ENCODE measurements around the gene WRNIP1. TPM values are rescaled to one million over a fixed set of nuclear protein-coding genes. Genes with fewer than 3 reads are reported as not detected.

The WRNIP1 gene
- total RNA-seq, 1 experiment from 2014 or later = 88.5 TPM

DNA sequence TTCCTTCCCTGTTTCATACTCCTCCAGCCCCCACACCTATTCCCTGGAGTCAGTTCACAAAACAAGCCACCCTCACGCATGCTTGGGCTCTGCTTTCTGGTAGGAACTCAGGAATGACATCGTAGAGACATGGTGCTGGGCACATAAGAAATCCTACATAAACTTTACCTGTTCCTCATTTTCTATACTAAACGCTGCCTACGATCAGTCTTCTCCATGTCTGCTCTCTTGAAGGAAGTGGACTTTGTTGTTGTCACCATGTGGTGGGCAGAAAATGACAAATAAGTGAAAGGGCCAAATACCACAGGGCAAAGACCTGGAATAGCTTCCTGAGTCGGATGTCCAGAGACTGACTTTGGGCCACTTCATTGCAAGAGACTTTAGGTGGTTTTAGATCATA lies 24.6 kb upstream of the WRNIP1 start:
- DNase-seq (ENCODE audit: low read depth) = no peak

GRCh38 chr6:2741756-2742155 lies 23.4 kb upstream of the WRNIP1 start:
- no peak for DNase-seq (ENCODE audit: low read depth)

GRCh38 chr6:2743280-2744208 lies 21.6 kb upstream of the WRNIP1 start:
- DNase-seq (ENCODE audit: low read depth) = no peak

DNA sequence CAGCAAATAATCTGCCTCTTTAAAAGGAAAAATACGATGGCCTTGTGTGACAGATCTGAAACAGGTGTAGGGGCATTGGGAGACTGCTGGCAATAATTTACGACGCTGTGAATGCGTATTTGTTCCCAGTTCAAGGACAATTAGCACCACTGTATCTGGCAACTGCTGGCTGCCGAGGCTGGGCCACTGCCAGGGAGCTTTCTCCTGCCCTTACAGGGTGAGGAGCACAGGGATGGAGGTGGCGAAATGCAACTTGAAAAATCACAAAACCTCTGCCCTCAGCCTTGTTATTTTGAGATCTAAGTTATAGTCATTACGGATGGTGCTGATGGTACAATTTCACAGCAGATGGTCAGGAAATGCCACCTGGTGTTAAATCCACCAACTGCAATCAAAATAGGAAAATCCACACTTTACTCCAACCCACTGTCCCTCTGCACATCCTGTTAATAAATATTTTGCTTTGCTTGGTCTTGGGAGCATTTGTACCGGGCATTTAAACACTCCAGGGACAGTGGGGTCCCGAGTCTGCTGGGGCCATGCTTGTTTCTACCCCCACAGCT lies 20.9 kb upstream of the WRNIP1 start:
- peak; percentile 57 for DNase-seq (ENCODE audit: low read depth)

DNA sequence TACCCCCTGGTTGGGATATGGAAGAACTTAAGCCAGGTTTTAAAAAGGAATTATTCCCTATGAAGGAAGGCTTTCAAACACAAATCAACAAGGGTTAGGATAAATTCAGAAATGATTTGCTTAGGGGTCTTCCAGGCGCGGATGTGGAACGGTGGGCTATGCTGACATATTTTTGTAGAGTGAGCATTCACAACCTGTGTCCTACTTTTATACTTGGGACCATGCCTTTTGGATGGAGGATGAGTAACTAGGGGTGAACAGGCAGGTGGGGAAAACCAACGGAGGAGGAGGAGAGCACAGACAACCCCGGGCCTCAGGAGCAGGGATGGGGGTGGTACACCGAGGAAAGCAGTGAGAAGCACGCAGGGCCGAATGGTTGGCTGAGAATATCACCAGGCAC lies 20.4 kb upstream of the WRNIP1 start:
- DNase-seq (ENCODE audit: low read depth) = no peak

- no peak for DNase-seq (ENCODE audit: low read depth)
Measured at GRCh38 chr6:2745246-2745645, 19.9 kb upstream of the WRNIP1 start.

GRCh38 chr6:2746557-2747061 lies 18.6 kb upstream of the WRNIP1 start:
- DNase-seq (ENCODE audit: low read depth) = no peak

DNA sequence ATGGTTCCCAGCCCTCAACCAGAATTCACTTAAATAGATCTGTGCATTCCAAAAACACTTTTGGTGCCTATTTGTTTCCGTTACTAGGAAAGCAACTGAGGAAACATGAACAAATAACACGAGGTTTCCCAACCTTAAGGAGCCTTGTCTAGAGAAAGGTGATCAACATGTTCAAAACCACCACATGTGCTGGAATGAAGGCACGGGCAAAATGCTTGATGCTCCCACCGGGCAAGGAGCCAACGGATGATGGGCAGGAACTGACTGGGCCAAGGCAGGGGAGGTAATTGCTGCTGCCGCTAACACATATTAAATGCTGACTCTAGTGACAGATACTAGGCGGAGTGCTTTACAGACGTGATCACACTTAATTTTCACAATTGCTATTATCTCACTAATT lies 17.0 kb upstream of the WRNIP1 start:
- no peak for DNase-seq (ENCODE audit: low read depth)

DNA sequence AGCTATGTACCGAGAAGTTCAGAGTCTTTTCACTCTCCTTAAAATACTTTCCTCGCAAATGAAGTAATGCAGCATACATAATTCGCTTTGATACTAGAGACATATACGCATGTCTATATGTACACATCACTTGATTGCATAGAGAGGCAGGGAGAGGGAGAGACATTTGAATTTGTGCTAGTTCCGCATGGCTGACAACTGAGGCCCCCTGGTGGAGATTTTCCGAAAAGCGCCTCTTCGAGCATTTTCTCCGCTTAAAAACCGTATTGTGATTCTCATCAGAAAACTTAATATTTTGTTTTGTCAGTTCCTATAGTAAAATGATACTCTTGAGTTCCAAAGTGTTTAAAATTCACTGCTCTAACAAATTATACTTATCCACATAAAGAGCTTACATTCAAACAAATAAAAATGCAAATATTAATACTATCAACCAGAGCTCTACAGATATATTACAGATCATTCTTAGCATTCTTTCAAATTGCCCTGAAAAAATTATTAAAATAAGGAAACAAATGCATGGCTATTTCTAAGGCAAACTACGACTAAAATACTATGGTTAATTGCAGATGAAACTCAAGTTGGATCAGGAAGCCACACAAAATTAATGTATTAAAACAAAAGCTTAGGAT lies 15.1 kb upstream of the WRNIP1 start:
- DNase-seq (ENCODE audit: low read depth) = peak; percentile 46

DNA sequence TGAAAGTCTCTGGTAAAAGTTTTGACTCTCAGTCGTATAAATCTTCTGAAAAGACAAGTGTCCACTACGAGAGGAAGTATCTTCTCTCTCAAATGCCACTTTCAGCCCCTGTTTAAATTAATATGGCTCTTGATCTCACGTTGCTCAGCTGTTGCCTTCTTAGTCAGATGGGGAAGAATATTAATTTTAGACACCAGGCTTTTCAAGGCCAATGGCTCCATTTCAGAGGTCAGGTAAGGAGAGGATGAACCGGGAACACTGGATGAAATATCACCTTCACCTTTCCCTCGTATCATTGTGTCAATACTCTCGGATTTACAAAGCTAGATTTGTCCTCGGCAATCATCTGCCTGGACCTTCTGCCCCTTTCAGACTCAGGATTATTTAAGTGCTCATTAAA lies 14.4 kb upstream of the WRNIP1 start, which contains the start of gene MYLK4:
Gene MYLK4 (minus strand): TSS at position 91 of the 400 bp plus-strand sequence. CDS start 1,628 bp downstream, outside the sequence.
- DNase-seq (ENCODE audit: low read depth) = no peak

DNA sequence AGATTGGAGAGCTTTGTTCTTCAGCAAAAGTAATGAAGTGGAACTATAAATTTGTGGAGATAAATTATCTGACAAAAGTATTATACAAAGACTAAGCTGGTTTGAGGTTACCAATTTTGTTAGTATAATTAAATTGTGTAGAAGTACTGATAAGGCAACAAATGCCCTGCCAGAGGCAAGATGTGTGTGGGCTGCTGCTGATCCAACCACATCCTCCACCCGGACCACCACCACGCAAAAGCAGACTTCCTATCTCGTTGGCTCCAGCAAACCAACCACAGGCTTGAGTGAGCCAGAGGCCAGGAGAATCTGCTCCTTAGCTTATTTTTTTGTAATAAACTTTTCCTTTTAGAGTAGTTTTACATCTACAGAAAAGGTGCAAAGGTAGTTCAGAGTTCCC lies 13.3 kb upstream of the WRNIP1 start:
- DNase-seq (ENCODE audit: low read depth) = no peak

DNA sequence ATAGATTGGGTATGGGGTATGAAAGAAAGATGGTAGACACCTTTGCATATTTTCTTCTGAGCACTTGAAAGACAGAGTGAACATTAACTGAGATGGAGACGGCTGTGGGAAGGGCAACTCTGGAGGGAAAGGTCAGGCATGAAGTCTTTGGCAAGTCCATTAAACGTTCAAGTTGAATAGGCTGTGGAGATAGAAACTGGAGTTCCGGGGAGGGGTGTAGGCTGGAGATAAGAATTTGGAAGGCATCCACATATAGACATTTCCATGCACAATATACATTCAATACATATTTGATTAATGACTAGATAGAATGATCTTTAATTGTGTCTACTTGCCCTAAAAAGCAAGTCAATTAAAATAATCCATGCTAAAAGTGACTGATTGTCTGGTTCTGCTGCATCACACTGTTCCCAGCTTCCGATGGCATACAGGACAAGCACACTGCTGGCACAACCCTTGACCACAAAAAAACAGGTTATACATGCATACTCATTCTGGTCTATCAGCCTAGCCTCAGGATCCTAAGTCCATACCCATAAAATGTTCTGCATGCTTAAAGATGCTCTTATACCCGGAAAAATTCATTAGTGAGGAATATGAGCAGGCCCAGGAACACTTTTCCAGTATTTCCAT lies 12.6 kb upstream of the WRNIP1 start:
- no peak for DNase-seq (ENCODE audit: low read depth)

DNA sequence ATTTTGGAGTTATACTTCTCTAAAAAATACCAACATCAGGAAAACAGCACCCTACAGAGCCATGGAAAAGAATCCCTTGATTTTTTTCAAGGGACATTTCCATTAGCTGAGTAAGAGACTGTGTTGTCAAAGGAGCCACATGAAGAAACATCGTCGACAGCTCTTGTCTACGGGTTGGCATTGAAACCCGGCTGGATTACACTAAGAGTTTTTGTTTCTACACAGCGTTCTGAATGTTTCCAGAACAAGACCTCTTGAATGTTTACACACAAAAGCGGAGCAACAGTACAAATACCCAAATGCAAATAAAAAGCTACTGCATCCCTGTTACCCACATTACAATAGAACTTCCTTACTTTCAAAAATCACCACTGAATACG lies 12.1 kb upstream of the WRNIP1 start:
- no peak for DNase-seq (ENCODE audit: low read depth)

GRCh38 chr6:2753743-2754142 lies 11.4 kb upstream of the WRNIP1 start:
- no peak for DNase-seq (ENCODE audit: low read depth)

GRCh38 chr6:2754393-2754792 lies 10.8 kb upstream of the WRNIP1 start:
- no peak for DNase-seq (ENCODE audit: low read depth)

- DNase-seq (ENCODE audit: low read depth) = no peak
Measured at GRCh38 chr6:2754911-2755310, 10.3 kb upstream of the WRNIP1 start.

- DNase-seq (ENCODE audit: low read depth) = no peak
Measured at GRCh38 chr6:2755456-2755855, 9.7 kb upstream of the WRNIP1 start.

- DNase-seq (ENCODE audit: low read depth) = no peak
Measured at GRCh38 chr6:2756241-2756640, 9.0 kb upstream of the WRNIP1 start.

DNA sequence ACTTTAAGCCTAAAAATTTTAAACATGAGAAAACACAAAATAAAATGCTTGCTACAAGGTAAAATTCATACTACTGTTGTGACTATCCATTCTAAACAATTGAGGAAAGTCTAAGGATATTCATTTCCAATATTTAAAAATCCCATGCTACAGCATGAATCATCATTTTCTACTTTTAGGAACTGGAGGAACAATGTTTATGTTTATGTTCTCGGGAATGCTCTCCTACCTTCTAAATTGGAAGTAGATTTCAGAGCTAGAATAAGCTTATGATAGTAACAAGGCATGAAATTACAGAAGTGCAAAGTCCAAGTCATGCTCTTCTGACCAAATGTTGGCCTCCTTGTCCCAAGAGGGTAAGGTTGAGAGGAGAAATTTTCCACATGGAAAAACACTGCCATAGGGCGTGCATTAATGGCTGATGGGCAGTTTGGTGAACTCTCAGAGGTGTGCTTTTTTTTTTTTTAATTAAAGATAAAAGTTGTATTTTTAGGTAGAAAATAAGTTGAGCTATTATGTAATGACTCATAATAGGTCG lies 8.4 kb upstream of the WRNIP1 start:
- DNase-seq (ENCODE audit: low read depth) = no peak

- DNase-seq (ENCODE audit: low read depth) = no peak
Measured at GRCh38 chr6:2758980-2759379, 6.2 kb upstream of the WRNIP1 start.

All from HT1080 (cell line).